Measurements from ENCODE around the gene PRKG2.

Gene PRKG2

GRCh38 chr4:81214144-81214880, 710 bp downstream of the PRKG2 start:
- DNase-seq = no peak

- DNase-seq = no peak
Observed at GRCh38 chr4:81213671-81214070, 1.4 kb downstream of the PRKG2 start.

- DNase-seq = no peak
Observed at GRCh38 chr4:81211956-81212355, 3.1 kb downstream of the PRKG2 start.

- DNase-seq = no peak
Observed at GRCh38 chr4:81207828-81208227, 7.2 kb downstream of the PRKG2 start.

GRCh38 chr4:81205302-81205701, 9.7 kb downstream of the PRKG2 start:
- no peak for DNase-seq

- DNase-seq = peak; percentile 38
Observed at GRCh38 chr4:81204571-81204970, 10.5 kb downstream of the PRKG2 start.

GRCh38 chr4:81199831-81200230, 15.2 kb downstream of the PRKG2 start:
- no peak for DNase-seq

GRCh38 chr4:81198609-81199008, 16.4 kb downstream of the PRKG2 start:
- DNase-seq = no peak

- no peak for DNase-seq
Observed at GRCh38 chr4:81197864-81198524, 17.0 kb downstream of the PRKG2 start.

- DNase-seq = no peak
Observed at GRCh38 chr4:81196126-81196650, 18.8 kb downstream of the PRKG2 start.

- DNase-seq = no peak
Observed at GRCh38 chr4:81195475-81195874, 19.5 kb downstream of the PRKG2 start.

GRCh38 chr4:81194286-81194685, 20.7 kb downstream of the PRKG2 start:
- no peak for DNase-seq

- no peak for DNase-seq
Observed at GRCh38 chr4:81180916-81181315, 34.1 kb downstream of the PRKG2 start.

GRCh38 chr4:81179326-81179725, 35.7 kb downstream of the PRKG2 start:
- DNase-seq = no peak

- DNase-seq = no peak
Observed at GRCh38 chr4:81173213-81173612, 41.8 kb downstream of the PRKG2 start.

- no peak for DNase-seq
Observed at GRCh38 chr4:81166458-81167160, 48.4 kb downstream of the PRKG2 start.

- DNase-seq = no peak
Observed at GRCh38 chr4:81165861-81166430, 49.1 kb downstream of the PRKG2 start.

- DNase-seq = no peak
Observed at GRCh38 chr4:81164623-81165416, 50.2 kb downstream of the PRKG2 start.

GRCh38 chr4:81164126-81164525, 50.9 kb downstream of the PRKG2 start:
- no peak for DNase-seq

GRCh38 chr4:81162752-81163458, 52.1 kb downstream of the PRKG2 start:
- no peak for DNase-seq

- peak; percentile 26 for DNase-seq
Observed at GRCh38 chr4:81153714-81154323, 61.2 kb downstream of the PRKG2 start.

Measured in NCI-H510A (cell line).